Endothelial cell of umbilical vein (primary cell): Measurements from ENCODE around the gene IL36RN. TPM values are rescaled to one million over a fixed set of nuclear protein-coding genes. Genes with fewer than 3 reads are reported as not detected.

Experiments used
- BruUV-seq: library from RNA; stranded (reverse); fragments of 400-500 nt; replicated peaks from 2 replicates; lab custom pipeline; 2021; lab: Mats Ljungman, UMichigan
- CTCF ChIA-PET: fragments of 300-600, 350-600 bp; sonication (Branson Sonifier 250); formaldehyde crosslinking; loops from one replicate; lab custom pipeline; 2021; ENCODE audit warnings: antibody characterized with exemption, inconsistent platforms; lab: Charles Lee
- POLR2A ChIA-PET: fragments of 300-600, 350-600 bp; sonication (Branson Sonifier 250); formaldehyde crosslinking; loops from one replicate; lab custom pipeline; 2021; ENCODE audit warnings: antibody characterized with exemption, inconsistent platforms; lab: Charles Lee
- DNase-seq: peaks from one replicate; pipeline ENCODE4 v3.0.0-alpha.2; 2011; ENCODE audit warnings: low read depth, low spot score
- FAIRE-seq: peaks from 2 replicates; lab custom pipeline; 2011; peaks lifted over from hg19 to GRCh38; lab: Jason Lieb, UNC
- H2AFZ ChIP-seq: 2 replicates; pipeline ENCODE4 v1.6.0; 2012; ENCODE audit warnings: low read depth, low read length, control low read depth, inconsistent platforms
- H3K27ac ChIP-seq: 2 replicates; pipeline ENCODE4 v1.5.1; 2011; ENCODE audit warnings: low read depth, mild to moderate bottlenecking, control low read depth, low read length, moderate library complexity; ENCODE audit not compliant: insufficient read depth
- H3K27me3 ChIP-seq, 2 experiments: 2 replicates each; pipeline versions ENCODE4 v1.6.0 to v1.6.1; 2011; ENCODE audit warnings: low read length in 2 of 2, mixed read lengths in 1 of 2; ENCODE audit not compliant: control insufficient read depth in 2 of 2, insufficient read depth in 2 of 2
- H3K36me3 ChIP-seq, 2 experiments: 2 replicates in 1 of 2; 3 replicates in 1 of 2; pipeline ENCODE4 v1.5.1; 2011; ENCODE audit warnings: low read length in 2 of 2, mild to moderate bottlenecking in 1 of 2, moderate library complexity in 1 of 2; ENCODE audit not compliant: control insufficient read depth in 2 of 2, insufficient read depth in 2 of 2; ENCODE audit errors: extremely low read depth in 1 of 2
- H3K4me1 ChIP-seq: 3 replicates; pipeline ENCODE4 v1.5.1; 2011; ENCODE audit warnings: mild to moderate bottlenecking, low read length; ENCODE audit not compliant: control insufficient read depth, insufficient read depth; ENCODE audit errors: extremely low read depth
- H3K4me2 ChIP-seq: 2 replicates; pipeline ENCODE4 v1.6.1; 2011; ENCODE audit warnings: low read length, control low read depth, mixed read lengths; ENCODE audit not compliant: insufficient read depth
- H3K4me3 ChIP-seq, 3 experiments: fragments of 200-600 bp in 1 of 3; sonication (generic), shearing (Covaris generic) in 1 of 3; replicated peaks in 1 of 3; 2 replicates each; pipeline ENCODE4 v1.5.1; 2011 to 2016; ENCODE audit warnings: control low read depth in 3 of 3, low read length in 3 of 3, mild to moderate bottlenecking in 2 of 3, inconsistent platforms in 1 of 3, low read depth in 1 of 3, moderate library complexity in 1 of 3; ENCODE audit not compliant: insufficient read depth in 1 of 3
- H3K79me2 ChIP-seq: 2 replicates; pipeline ENCODE4 v1.6.0; 2012; ENCODE audit warnings: low read length, inconsistent platforms; ENCODE audit not compliant: control insufficient read depth, insufficient read depth
- H3K9ac ChIP-seq: replicated peaks from 2 replicates; pipeline ENCODE3; 2011; ENCODE audit warnings: low read length, control low read depth; ENCODE audit not compliant: insufficient read depth; ENCODE audit errors: extremely low read depth
- H3K9me1 ChIP-seq: replicated peaks from 3 replicates; pipeline ENCODE4 v1.6.0; 2011; ENCODE audit warnings: mild to moderate bottlenecking, low read length; ENCODE audit not compliant: control insufficient read depth, insufficient read depth; ENCODE audit errors: extremely low read depth
- H3K9me3 ChIP-seq: replicated peaks from 2 replicates; pipeline ENCODE4 v1.5.1; 2012; ENCODE audit warnings: low read length, inconsistent platforms; ENCODE audit not compliant: control insufficient read depth, insufficient read depth
- H4K20me1 ChIP-seq: replicated peaks from 2 replicates; pipeline ENCODE3; 2011; ENCODE audit warnings: mild to moderate bottlenecking, low read length; ENCODE audit not compliant: control insufficient read depth, insufficient read depth; ENCODE audit errors: extremely low read depth
- EZH2 ChIP-seq: IDR thresholded peaks from 2 replicates; pipeline ENCODE4 v1.6.1; 2012; ENCODE audit warnings: borderline replicate concordance, low read depth, mild to moderate bottlenecking, moderate library complexity, low read length, inconsistent platforms; ENCODE audit not compliant: severe bottlenecking
- FOS ChIP-seq: IDR thresholded peaks from 2 replicates; pipeline ENCODE4 v1.6.1; 2011; ENCODE audit warnings: mild to moderate bottlenecking, low read length, moderate library complexity, borderline replicate concordance; ENCODE audit not compliant: insufficient read depth
- GATA2 ChIP-seq: IDR thresholded peaks from 2 replicates; pipeline ENCODE4 v1.7.0; 2011; ENCODE audit warnings: low read depth, mild to moderate bottlenecking, moderate library complexity, mixed read lengths, low read length; ENCODE audit not compliant: insufficient read length, insufficient read depth
- JUN ChIP-seq: IDR thresholded peaks from 2 replicates; pipeline ENCODE4 v1.6.1; 2011; ENCODE audit warnings: borderline replicate concordance, low read depth; ENCODE audit not compliant: insufficient read length, insufficient read depth
- MYC ChIP-seq: IDR thresholded peaks from one replicate; pipeline ENCODE4 v1.6.1; 2011; ENCODE audit warnings: mild to moderate bottlenecking, low read depth, low read length
- POLR2A ChIP-seq: IDR thresholded peaks from 2 replicates; pipeline ENCODE4 v1.6.1; 2012; ENCODE audit warnings: low read depth, mild to moderate bottlenecking, control low read depth, low read length
- POLR2AphosphoS5 ChIP-seq: IDR thresholded peaks from 2 replicates; pipeline ENCODE4 v1.6.1; 2012; ENCODE audit warnings: low read depth, mild to moderate bottlenecking, control low read depth, low read length, moderate library complexity; ENCODE audit not compliant: insufficient read depth
- dilution Hi-C: fragments of 300-500 bp; cut with MboI; formaldehyde crosslinking; loops from one replicate; pipeline ENCODE4 v1.15.0; 2019; ENCODE audit warnings: low sequenced_read_pairs; ENCODE audit not compliant: extremely low pct_ligation_motif_present
- intact Hi-C: fragments of 100-400 bp; cut with micrococcal nuclease; formaldehyde crosslinking; loops from one replicate; pipeline ENCODE4 v1.10.0; 2022
- polyA plus RNA-seq, 4 experiments: library from polyadenylated mRNA; depleted of rRNA in 3 of 4; stranded (reverse) in 3 of 4; unstranded in 1 of 4; fragments of >200 nt; gene quantifications; 2 replicates each; pipeline versions ENCODE4 v1.2.1 to v1.2.3, GENCODE V29; 2011 to 2012; ENCODE audit warnings: missing spikeins in 1 of 4
- total RNA-seq: library from RNA; stranded (reverse); gene quantifications from 2 replicates; pipeline ENCODE4 v1.2.3, GENCODE V29; 2021
- TF ChIP-seq, protein P1 (sequence below): IDR thresholded peaks from 2 replicates; pipeline ENCODE4 v1.6.1; 2011; ENCODE audit not compliant: insufficient read depth, insufficient read length
- TF ChIP-seq, protein P2 (sequence below), 2 donors: IDR thresholded peaks; 1 replicate in 1 of 2; 2 replicates in 1 of 2; pipeline ENCODE4 v1.5.1; 2011; ENCODE audit warnings: low read length in 2 of 2, mild to moderate bottlenecking in 2 of 2, moderate library complexity in 2 of 2, control low read depth in 1 of 2, inconsistent platforms in 1 of 2, low read depth in 1 of 2; ENCODE audit not compliant: insufficient read depth in 1 of 2; ENCODE audit errors: extremely low read depth in 1 of 2

The IL36RN gene
- total and polyA plus RNA-seq, 2 donors (not counting 3 experiments of a cell fraction or from before 2014, with no cell fraction given) = not detected

DNA sequence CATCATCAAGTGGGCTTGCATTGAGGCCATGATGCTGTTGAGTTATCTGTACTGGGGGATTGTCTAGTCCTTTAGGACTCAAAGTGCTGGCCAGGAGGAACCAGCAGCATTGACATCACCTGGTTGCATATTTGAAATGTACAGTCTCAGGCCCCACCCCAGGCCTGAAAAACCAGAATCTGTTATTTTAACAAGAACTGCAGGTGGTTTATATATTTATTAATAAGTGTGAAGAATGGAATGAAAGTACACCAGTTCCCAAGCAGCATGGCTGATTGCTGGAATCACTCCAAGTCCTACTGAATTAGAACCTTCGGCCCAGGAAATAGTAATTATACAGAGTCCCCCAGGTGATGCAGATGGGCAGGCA lies 11.6 kb downstream of the IL36RN start:
- no peaks in the 10 kb centered on the region for H3K9me1 ChIP-seq
- no peak overlapping the region for H3K27ac ChIP-seq
- BruUV-seq = no TSS peak
- intact Hi-C loops (no loop called here), dilution Hi-C loops (no loop called here)
- no peaks in the 10 kb centered on the region for H3K79me2 ChIP-seq
- FAIRE-seq (no peak), DNase-seq (no peak)
- H3K4me2 ChIP-seq = no peak overlapping the region
- H3K9ac ChIP-seq = no peak overlapping the region
- H3K4me3 ChIP-seq = no peak overlapping the region
- no peaks in the 10 kb centered on the region for H3K4me1 ChIP-seq
- H3K27me3 ChIP-seq = no peaks in the 10 kb centered on the region
- POLR2A ChIA-PET = no interaction called here
- no peak for TF ChIP-seq EZH2
- TF ChIP-seq, protein P1, sequence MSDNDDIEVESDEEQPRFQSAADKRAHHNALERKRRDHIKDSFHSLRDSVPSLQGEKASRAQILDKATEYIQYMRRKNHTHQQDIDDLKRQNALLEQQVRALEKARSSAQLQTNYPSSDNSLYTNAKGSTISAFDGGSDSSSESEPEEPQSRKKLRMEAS = no peak
- TF ChIP-seq JUN = no peak
- no peak for TF ChIP-seq POLR2A
- no peak for TF ChIP-seq GATA2
- no peak for TF ChIP-seq FOS
- TF ChIP-seq MYC = no peak
- no peak for TF ChIP-seq POLR2AphosphoS5
- TF ChIP-seq, protein P2, sequence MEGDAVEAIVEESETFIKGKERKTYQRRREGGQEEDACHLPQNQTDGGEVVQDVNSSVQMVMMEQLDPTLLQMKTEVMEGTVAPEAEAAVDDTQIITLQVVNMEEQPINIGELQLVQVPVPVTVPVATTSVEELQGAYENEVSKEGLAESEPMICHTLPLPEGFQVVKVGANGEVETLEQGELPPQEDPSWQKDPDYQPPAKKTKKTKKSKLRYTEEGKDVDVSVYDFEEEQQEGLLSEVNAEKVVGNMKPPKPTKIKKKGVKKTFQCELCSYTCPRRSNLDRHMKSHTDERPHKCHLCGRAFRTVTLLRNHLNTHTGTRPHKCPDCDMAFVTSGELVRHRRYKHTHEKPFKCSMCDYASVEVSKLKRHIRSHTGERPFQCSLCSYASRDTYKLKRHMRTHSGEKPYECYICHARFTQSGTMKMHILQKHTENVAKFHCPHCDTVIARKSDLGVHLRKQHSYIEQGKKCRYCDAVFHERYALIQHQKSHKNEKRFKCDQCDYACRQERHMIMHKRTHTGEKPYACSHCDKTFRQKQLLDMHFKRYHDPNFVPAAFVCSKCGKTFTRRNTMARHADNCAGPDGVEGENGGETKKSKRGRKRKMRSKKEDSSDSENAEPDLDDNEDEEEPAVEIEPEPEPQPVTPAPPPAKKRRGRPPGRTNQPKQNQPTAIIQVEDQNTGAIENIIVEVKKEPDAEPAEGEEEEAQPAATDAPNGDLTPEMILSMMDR (IDR thresholded peaks at IDR 0.05; ENCODE audit: extremely low read depth in 1 of 2, insufficient read depth in 1 of 2, low read depth in 1 of 2, low read length in 2 of 2) = no peak
- no peak overlapping the region for H2AFZ ChIP-seq
- H4K20me1 ChIP-seq = no peaks in the 10 kb centered on the region
- H3K9me3 ChIP-seq = no peaks in the 10 kb centered on the region
- no peaks in the 10 kb centered on the region for H3K36me3 ChIP-seq
- CTCF ChIA-PET = interaction anchor here (1.0 kb wide), 1 partner anchor 10 kb away, joined by 3 read pairs; no protein-coding TSS in a partner anchor
